Activated naive CD4-positive, alpha-beta T cell treated with anti-CD3 and anti-CD28 coated beads, Interleukin-2, amount 50 U/mL, for 24 hours (primary cell): Measurements from ENCODE around the gene AURKAIP1.

ENCODE experiments used
- H3K27ac Mint-ChIP-seq: one replicate; pipeline ENCODE4 v1.8.0; 2021; ENCODE audit warnings: mild to moderate bottlenecking, mixed read lengths
- H3K27me3 Mint-ChIP-seq: one replicate; pipeline ENCODE4 v1.8.0; 2021; ENCODE audit warnings: mixed read lengths
- H3K36me3 Mint-ChIP-seq: one replicate; pipeline ENCODE4 v1.8.0; 2021; ENCODE audit warnings: mixed read lengths
- H3K4me1 Mint-ChIP-seq: one replicate; pipeline ENCODE4 v1.8.0; 2021; ENCODE audit warnings: mixed read lengths
- H3K4me3 Mint-ChIP-seq: one replicate; pipeline ENCODE4 v1.8.0; 2021; ENCODE audit warnings: mild to moderate bottlenecking, mixed read lengths
- H3K9me3 Mint-ChIP-seq: one replicate; pipeline ENCODE4 v1.8.0; 2021; ENCODE audit warnings: mixed read lengths

Gene AURKAIP1

DNA sequence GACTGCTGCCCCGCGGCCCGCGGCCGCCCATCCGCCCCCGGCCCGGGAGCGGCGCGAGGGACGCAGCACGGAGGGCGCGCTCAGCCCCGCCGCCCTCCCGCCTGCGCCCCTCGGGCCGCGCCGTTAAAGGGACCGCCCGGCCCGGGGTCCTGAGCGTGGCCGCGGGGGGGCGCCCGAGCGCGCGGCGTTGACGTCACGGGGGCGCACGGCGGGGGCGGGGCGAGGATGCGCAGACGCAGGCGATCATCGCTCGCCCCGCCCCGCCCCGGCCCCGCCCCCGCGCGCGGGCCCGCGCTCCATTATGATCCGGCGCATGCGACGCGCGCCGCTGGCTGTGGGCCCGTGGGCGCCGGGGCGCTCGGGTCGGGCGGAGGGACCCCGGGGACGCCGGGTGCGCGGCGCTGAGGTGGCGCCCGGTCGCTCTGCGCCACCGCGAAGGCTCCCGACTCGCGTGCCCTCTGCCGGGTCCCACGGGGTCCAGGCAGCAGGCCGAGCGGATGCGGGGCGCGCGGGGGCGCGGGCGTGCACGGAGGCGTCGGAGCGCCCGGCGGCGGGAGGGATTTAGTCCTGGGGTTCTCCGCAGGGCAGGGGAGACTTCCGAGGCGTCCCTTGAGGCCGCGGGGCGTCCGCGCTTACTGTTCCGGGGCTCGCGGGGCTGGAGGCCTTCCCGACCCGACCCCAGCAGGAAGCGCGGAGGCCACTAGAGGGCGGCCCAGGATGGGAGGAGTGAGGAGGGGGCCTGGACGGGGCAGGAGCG lies 25.6 kb downstream of the AURKAIP1 start, which contains the start of gene DVL1:
TSS of gene DVL1 (minus strand) at position 163 of the 757 bp plus-strand sequence. CDS start 353 bp downstream, outside the sequence.
- Mint-ChIP-seq H3K27ac (peak within 1 kb of the TSS; percentile 70), H3K4me1 (peaks cover 29% of the 10 kb centered on the region), H3K9me3 (no peaks in the 10 kb centered on the region)

GRCh38 chr1:1348420-1349255 lies 26.4 kb downstream of the AURKAIP1 start:
- H3K27me3 Mint-ChIP-seq, result peaks cover 3% of the 10 kb centered on the region
- H3K36me3 Mint-ChIP-seq, result no peaks in the 10 kb centered on the region
- peak overlapping the region; percentile 78 for H3K4me3 Mint-ChIP-seq
- H3K4me1 Mint-ChIP-seq, result peaks cover 26% of the 10 kb centered on the region
- peak overlapping the region; percentile 70 for H3K27ac Mint-ChIP-seq
- no peaks in the 10 kb centered on the region for H3K9me3 Mint-ChIP-seq

More for the DNA sequence above, 25.6 kb downstream of the AURKAIP1 start, which contains the start of gene DVL1:
- H3K36me3 Mint-ChIP-seq, result no peaks in the 10 kb centered on the region
- H3K27me3 Mint-ChIP-seq, result peaks cover 3% of the 10 kb centered on the region
- H3K4me3 Mint-ChIP-seq, result peak within 1 kb of the TSS; percentile 78

DNA sequence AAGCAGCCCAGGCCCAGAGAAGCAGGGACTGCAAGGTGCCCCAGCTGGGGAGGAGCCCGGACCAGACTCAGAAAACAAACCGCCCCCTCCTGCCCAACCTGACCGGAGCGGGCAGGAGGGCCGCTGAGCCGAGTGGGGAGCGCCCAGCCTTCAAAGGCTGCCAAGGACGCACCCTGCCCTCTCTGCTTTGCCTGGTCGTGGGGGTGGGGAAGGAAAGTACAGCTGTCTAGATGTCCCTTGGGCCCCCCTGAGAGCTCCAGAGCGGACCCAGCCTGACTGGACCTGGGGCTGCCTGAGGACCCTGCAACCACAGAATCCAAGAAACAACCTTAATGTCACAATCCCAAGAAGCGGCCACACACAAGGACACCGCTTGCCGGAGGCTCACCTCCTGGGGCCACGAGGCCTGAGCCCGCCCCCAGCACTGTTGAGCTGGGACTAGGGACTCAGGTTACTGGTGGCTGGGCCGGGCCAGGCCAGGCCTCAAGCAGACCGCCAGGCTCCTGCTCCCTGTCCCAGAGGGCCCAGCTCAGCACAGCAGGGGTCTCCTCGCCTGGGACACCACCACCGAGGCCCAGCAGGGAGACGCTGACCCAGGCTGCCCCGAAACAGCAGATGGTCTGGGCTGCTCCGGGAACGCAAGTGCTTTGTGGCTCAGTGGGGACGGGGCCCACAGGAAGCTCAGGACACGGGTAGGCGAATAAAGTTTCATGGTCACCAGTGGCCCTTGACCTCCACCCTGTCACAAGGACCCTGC lies 27.2 kb downstream of the AURKAIP1 start:
- Mint-ChIP-seq H3K4me1 (peaks cover 23% of the 10 kb centered on the region), H3K4me3 (peak overlapping the region; percentile 78), H3K36me3 (no peaks in the 10 kb centered on the region), H3K27me3 (peaks cover 3% of the 10 kb centered on the region), H3K9me3 (no peaks in the 10 kb centered on the region), H3K27ac (no peak overlapping the region)

DNA sequence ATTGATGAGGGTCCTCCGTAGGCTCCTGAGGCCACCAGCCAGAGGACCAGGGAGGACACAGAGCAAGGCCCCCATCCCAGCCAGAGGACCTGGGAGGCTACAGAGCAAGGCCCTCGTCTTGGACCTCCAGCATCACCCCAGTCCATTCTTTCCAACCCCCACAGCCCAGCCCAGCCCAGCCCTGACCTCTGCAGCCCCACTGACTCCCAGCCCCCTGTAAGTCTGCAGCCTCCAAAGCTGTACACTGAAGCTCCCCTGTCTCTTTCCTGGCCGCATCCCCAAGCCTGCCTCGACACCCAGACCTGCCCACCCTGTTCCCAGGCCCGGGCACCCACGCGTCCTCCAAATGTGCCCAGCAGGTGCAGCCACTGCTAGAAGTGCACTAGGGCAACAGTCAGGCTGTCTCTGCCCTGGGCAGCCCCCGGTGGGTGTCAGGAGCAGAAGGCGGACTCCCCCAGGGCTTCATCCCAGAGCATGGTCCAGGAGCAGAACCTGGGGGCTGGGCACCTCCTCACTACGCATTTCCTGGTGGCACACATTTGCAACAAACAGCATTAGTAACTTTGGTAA lies 27.9 kb downstream of the AURKAIP1 start:
- H3K4me3 Mint-ChIP-seq, result peak overlapping the region; percentile 78
- H3K36me3 Mint-ChIP-seq, result no peaks in the 10 kb centered on the region
- peaks cover 16% of the 10 kb centered on the region for H3K4me1 Mint-ChIP-seq
- no peaks in the 10 kb centered on the region for H3K27me3 Mint-ChIP-seq
- no peak overlapping the region for H3K27ac Mint-ChIP-seq
- H3K9me3 Mint-ChIP-seq, result no peaks in the 10 kb centered on the region

GRCh38 chr1:1346501-1346890 lies 28.5 kb downstream of the AURKAIP1 start:
- peak overlapping the region; percentile 78 for H3K4me3 Mint-ChIP-seq
- H3K27ac Mint-ChIP-seq, result no peak overlapping the region
- H3K36me3 Mint-ChIP-seq, result no peaks in the 10 kb centered on the region
- H3K27me3 Mint-ChIP-seq, result no peaks in the 10 kb centered on the region
- H3K9me3 Mint-ChIP-seq, result no peaks in the 10 kb centered on the region
- H3K4me1 Mint-ChIP-seq, result peaks cover 16% of the 10 kb centered on the region

GRCh38 chr1:1345860-1346500 lies 29.0 kb downstream of the AURKAIP1 start:
- Mint-ChIP-seq H3K27ac (no peak overlapping the region), H3K4me1 (peaks cover 16% of the 10 kb centered on the region), H3K27me3 (no peaks in the 10 kb centered on the region), H3K4me3 (no peak overlapping the region), H3K9me3 (no peaks in the 10 kb centered on the region), H3K36me3 (no peaks in the 10 kb centered on the region)

DNA sequence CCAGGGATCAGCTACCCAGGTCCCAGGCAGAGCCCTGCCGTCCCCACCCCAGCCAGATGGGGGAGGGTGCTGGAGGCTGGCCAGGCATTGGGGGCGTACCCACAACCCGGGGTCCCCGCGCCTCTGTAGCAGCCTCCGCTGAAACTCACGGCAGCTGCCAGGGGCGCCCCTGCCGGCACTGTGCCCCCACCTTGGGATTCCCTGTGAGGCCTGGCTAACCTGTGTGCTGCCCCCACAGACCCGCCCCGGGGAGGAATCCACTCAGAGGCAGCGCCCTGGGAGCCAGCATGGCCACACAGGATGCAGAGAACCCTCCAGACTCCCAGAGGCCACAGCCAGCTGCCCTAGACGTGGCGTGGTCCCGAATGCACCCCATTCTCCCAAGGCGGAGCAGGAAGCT lies 29.6 kb downstream of the AURKAIP1 start:
- peaks cover 16% of the 10 kb centered on the region for H3K4me1 Mint-ChIP-seq
- H3K9me3 Mint-ChIP-seq, result no peaks in the 10 kb centered on the region
- no peaks in the 10 kb centered on the region for H3K36me3 Mint-ChIP-seq
- H3K27me3 Mint-ChIP-seq, result no peaks in the 10 kb centered on the region
- H3K27ac Mint-ChIP-seq, result no peak overlapping the region
- H3K4me3 Mint-ChIP-seq, result no peak overlapping the region

- H3K36me3 Mint-ChIP-seq, result no peaks in the 10 kb centered on the region
- no peaks in the 10 kb centered on the region for H3K27me3 Mint-ChIP-seq
- H3K27ac Mint-ChIP-seq, result no peak overlapping the region
- H3K4me1 Mint-ChIP-seq, result peaks cover 16% of the 10 kb centered on the region
- no peak overlapping the region for H3K4me3 Mint-ChIP-seq
- H3K9me3 Mint-ChIP-seq, result no peaks in the 10 kb centered on the region
These were observed 30.2 kb downstream of the AURKAIP1 start for GRCh38 chr1:1344655-1345361.

DNA sequence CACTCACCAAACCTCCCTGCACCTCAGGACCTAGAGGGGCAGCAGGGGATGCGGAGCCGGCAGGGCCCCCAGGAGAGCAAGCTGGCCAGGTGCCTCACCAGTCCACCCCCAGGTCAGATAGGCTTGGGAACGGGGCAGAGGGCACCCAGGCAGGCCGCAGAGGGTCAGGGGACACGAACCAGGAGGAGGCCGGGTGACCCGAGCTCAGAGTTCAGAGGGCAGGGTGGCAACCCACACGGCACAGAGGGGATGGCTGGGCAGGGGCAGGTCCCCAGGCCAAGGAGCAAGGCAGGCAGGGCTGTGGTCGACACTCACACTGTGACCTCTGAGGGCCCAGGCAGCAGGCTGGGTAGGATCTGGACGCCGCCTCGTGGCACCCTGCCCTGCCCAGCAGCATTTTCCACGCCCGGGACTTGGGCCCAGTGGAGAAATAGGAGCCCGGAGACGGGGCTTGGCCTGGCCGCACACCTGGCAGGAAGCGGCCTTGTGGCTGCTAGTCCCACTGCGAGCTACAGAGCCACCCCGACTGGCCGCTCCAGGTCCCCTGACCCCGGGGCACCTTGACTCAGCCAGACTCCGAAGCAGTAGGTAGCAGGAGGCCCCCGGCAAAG lies 31.1 kb downstream of the AURKAIP1 start:
- Mint-ChIP-seq H3K27ac (no peak overlapping the region), H3K36me3 (no peaks in the 10 kb centered on the region), H3K4me1 (peaks cover 16% of the 10 kb centered on the region), H3K9me3 (no peaks in the 10 kb centered on the region), H3K4me3 (no peak overlapping the region), H3K27me3 (no peaks in the 10 kb centered on the region)

DNA sequence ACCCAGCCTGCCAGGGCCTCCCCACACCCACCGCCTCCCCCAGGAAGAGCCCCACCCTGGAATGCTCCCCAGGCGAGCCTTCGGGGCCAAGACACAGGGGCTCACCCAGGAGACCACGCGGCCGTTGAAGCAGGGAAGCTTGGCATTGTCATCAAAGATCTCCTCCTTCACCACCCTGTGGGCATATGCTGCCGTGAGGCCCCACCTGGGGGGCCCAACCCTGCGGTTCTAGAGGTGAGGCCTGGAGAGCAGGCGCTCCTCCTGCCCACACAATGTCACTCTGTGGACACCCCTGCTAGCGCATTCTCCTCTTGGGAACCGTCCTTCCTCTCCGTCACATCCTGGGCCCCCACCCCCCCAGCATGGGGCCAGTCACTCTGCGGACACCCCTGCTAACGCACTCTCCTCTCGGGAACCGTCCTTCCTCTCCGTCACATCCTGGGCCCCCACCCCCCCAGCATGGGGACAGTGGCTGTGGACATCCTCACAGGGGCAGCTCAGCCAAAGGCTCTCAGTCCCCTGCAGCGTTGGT lies 32.4 kb downstream of the AURKAIP1 start:
- Mint-ChIP-seq H3K36me3 (no peaks in the 10 kb centered on the region), H3K27me3 (no peaks in the 10 kb centered on the region), H3K9me3 (no peaks in the 10 kb centered on the region), H3K4me3 (no peak overlapping the region), H3K4me1 (peaks cover 13% of the 10 kb centered on the region), H3K27ac (no peak overlapping the region)

DNA sequence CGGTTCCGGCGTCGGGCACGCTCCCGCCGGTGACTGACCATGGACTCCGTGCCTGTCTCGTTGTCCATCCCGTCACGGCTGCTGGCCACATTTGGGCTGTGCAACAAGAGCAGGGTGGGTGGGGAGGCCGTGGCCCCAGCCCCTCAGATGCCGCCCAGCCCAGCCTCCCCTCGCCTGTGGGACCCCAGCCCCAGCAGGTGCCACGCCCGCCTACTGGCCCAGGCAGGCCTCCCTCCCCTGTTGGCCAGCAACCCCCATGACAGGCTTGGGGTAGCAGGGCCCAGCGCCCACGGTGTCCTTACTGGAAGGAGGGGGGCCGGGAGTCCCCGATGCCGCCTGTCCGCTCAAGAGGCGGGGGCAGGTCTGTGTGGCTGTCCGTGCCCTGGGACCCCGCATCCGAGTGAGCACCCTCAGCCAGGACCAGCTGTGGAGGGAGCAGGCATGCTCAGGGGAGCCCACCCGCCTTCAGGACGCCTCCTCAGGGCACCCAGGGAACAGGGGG lies 32.9 kb downstream of the AURKAIP1 start:
- Mint-ChIP-seq H3K36me3 (no peaks in the 10 kb centered on the region), H3K27me3 (no peaks in the 10 kb centered on the region), H3K27ac (no peak overlapping the region), H3K4me3 (no peak overlapping the region), H3K9me3 (no peaks in the 10 kb centered on the region), H3K4me1 (peaks cover 8% of the 10 kb centered on the region)

- H3K36me3 Mint-ChIP-seq, result no peaks in the 10 kb centered on the region
- no peaks in the 10 kb centered on the region for H3K9me3 Mint-ChIP-seq
- no peaks in the 10 kb centered on the region for H3K27me3 Mint-ChIP-seq
- H3K27ac Mint-ChIP-seq, result no peak overlapping the region
- peaks cover 3% of the 10 kb centered on the region for H3K4me1 Mint-ChIP-seq
- no peak overlapping the region for H3K4me3 Mint-ChIP-seq
These were observed 33.4 kb downstream of the AURKAIP1 start for GRCh38 chr1:1341549-1342021.

DNA sequence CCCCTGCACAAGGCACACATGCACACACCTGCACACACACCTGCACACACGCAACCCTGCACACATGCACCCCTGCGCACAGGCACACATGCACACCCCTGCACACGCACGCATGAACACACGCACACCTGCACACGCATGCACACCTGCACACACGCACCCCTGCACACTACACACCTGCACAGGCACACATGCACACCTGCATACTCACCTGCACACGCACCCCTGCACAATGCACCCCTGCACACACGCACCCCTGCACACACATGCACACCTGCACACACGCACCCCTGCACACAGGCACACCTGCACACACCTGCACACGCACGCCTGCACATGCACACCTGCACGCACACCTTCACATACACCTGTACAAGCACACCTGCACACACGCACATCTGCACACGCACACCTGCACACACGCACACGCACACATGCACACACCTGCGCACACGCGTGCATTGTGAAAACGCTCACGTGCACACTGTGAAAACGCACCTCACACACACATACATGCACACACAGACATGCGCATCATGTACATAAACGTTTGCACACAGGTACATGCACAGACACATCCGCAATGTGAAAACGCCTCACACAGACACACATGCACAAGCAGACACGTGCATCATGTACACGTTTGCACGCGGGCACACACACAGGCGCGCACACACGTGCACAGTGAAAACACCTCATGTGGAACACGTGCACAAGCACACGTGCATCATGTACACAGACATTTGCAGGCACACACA lies 34.0 kb downstream of the AURKAIP1 start:
- Mint-ChIP-seq H3K4me3 (no peak overlapping the region), H3K9me3 (no peaks in the 10 kb centered on the region), H3K36me3 (no peaks in the 10 kb centered on the region), H3K4me1 (no peaks in the 10 kb centered on the region), H3K27ac (no peak overlapping the region), H3K27me3 (no peaks in the 10 kb centered on the region)
